ENCODE results near the gene COL21A1. TPM values are rescaled to one million over a fixed set of nuclear protein-coding genes. Genes with fewer than 3 reads are reported as not detected.
"Not testable (repeated sequence)": the region's sequence is repeated elsewhere in the genome, so short reads cannot be mapped to it uniquely, and the experiment has no call there.

Gene COL21A1
- polyA plus RNA-seq, 1 donor = 9.9 TPM

DNA sequence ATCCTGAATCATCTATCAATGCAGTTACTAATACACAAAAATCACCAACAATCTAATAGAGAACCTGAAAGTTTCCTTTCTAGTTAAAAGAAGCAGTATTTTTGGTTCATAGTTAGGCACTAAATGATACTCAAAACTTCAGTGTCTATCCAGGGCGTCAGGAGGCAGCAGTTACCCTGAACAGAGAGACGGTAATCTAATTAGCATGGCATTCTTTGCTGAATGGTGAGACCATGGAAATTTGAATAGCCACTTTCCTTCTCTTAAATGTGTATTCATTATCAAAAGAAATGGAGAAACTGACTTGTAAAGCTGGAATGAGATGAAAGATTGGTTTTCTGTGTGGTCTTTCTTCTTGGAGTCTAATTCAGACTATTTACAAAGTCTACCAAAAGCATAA is 225.4 kb downstream of the COL21A1 start:
- DNase-seq = no peak
- Histone ChIP-seq H3K27ac (ENCODE audit: low read length) (no peak overlapping the region), H3K4me3 (ENCODE audit: low read length) (no peak overlapping the region), H3K27me3 (ENCODE audit: control insufficient read depth, insufficient read depth, low read length) (no peaks in the 10 kb centered on the region), H3K4me1 (ENCODE audit: control insufficient read depth, insufficient read depth, low read length) (no peaks in the 10 kb centered on the region), H3K36me3 (ENCODE audit: control insufficient read depth, insufficient read depth, low read length) (no peaks in the 10 kb centered on the region), H3K9me3 (ENCODE audit: control insufficient read depth, low read depth, low read length) (no peaks in the 10 kb centered on the region)
- WGBS (ENCODE audit: insufficient coverage, low lambda C conversion rate) = 90% methylated on average over 2 of the region's 2 CpGs

DNA sequence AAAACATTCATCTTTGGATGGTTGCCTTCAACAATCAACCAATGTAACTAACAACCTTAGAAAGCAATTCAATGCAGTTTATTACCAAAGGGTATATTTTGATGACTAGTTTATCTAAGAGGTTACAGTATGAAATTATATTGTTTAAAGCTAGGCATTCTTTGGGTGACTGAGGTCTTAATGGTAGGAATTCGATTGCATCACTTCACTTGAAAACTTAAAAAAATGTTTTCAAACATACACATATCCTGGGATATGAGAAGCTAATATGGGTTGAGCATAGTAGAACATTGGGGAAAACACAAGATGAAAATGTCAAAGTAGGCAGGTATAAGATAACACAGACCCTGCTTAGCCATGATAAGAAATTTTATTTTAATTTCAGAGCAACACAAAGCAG is 227.4 kb downstream of the COL21A1 start:
- Histone ChIP-seq H3K27me3 (ENCODE audit: control insufficient read depth, insufficient read depth, low read length) (no peaks in the 10 kb centered on the region), H3K9me3 (ENCODE audit: control insufficient read depth, low read depth, low read length) (no peaks in the 10 kb centered on the region), H3K27ac (ENCODE audit: low read length) (no peak overlapping the region), H3K36me3 (ENCODE audit: control insufficient read depth, insufficient read depth, low read length) (no peaks in the 10 kb centered on the region), H3K4me3 (ENCODE audit: low read length) (no peak overlapping the region), H3K4me1 (ENCODE audit: control insufficient read depth, insufficient read depth, low read length) (no peaks in the 10 kb centered on the region)
- DNase-seq = no peak
- WGBS (ENCODE audit: insufficient coverage, low lambda C conversion rate) = 100% methylated on average over 1 of the region's 1 CpG

DNA sequence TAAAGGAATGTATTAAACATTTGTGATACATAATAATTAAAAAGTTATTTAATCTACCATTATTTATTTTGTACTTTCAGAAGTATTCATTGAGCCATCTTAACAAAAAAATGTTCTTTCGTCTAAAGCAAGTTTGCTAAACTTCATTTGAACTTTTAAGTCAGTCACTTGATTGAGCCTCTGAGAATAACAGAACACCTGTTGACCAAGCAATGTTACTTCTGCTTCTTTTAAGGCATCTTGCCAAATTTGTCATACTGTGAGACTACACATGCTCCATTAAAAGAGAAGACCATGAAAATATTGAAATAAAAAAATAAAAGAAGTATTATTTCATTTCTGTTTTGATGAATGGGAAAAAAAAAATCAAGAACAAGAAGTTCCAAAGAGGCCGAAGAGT is 230.2 kb downstream of the COL21A1 start:
- Histone ChIP-seq H3K27ac (ENCODE audit: low read length) (no peak overlapping the region), H3K36me3 (ENCODE audit: control insufficient read depth, insufficient read depth, low read length) (no peaks in the 10 kb centered on the region), H3K27me3 (ENCODE audit: control insufficient read depth, insufficient read depth, low read length) (no peaks in the 10 kb centered on the region), H3K9me3 (ENCODE audit: control insufficient read depth, low read depth, low read length) (no peaks in the 10 kb centered on the region), H3K4me1 (ENCODE audit: control insufficient read depth, insufficient read depth, low read length) (no peaks in the 10 kb centered on the region), H3K4me3 (ENCODE audit: low read length) (no peak overlapping the region)
- 77% methylated on average over 2 of the region's 2 CpGs for WGBS (ENCODE audit: insufficient coverage, low lambda C conversion rate)
- DNase-seq = no peak

DNA sequence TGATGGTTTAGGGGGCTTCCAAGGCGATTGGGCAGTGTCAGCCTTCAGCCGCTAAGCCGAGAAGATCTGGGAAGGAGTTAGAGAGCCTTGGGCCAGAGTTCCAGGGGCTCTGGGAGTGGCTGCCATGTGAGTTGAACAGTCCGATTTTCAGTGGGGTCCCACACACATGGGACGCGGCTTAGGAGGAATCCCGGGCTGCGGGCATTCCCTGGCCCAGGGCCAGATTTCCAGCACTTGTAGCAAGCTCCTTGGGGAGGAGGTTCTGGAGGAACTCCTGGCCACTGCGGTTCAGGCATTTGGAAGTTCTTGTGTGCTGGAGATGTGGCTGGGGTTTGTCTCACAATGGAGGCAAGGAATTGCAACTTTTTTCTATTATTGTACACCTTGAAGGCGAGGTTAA is 233.3 kb downstream of the COL21A1 start:
- H3K4me1 ChIP-seq (ENCODE audit: control insufficient read depth, insufficient read depth, low read length); H3K27me3 ChIP-seq (ENCODE audit: control insufficient read depth, insufficient read depth, low read length); H3K27ac ChIP-seq (ENCODE audit: low read length); H3K36me3 ChIP-seq (ENCODE audit: control insufficient read depth, insufficient read depth, low read length); H3K9me3 ChIP-seq (ENCODE audit: control insufficient read depth, low read depth, low read length); H3K4me3 ChIP-seq (ENCODE audit: low read length); DNase-seq: not testable (repeated sequence)
- WGBS (ENCODE audit: insufficient coverage, low lambda C conversion rate) = no CpG with 5 or more reads among the region's 10 CpGs

DNA sequence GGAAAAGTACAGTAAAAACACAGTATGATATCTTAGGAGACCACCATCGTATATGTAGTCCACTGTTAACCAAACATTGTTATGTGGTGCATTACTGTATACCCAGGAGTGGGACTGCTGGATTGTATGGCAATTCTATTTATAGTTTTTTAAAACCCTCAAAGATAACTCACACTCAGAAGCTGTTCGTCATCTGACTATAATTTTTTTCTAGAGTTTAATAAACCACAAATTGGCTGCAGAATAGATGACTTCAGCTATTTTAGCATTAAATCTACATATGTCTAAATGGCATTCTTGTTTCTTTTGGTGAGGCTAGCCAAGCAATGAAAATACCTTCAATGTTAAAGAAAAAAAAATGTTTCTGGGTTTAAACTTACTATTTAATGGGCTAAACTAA is 237.7 kb downstream of the COL21A1 start:
- H3K4me1 ChIP-seq (ENCODE audit: control insufficient read depth, insufficient read depth, low read length) = no peaks in the 10 kb centered on the region
- no peak overlapping the region for H3K27ac ChIP-seq (ENCODE audit: low read length)
- DNase-seq = no peak
- H3K36me3 ChIP-seq (ENCODE audit: control insufficient read depth, insufficient read depth, low read length) = no peaks in the 10 kb centered on the region
- H3K4me3 ChIP-seq (ENCODE audit: low read length) = no peak overlapping the region
- 75% methylated on average over 2 of the region's 2 CpGs for WGBS (ENCODE audit: insufficient coverage, low lambda C conversion rate)
- H3K9me3 ChIP-seq (ENCODE audit: control insufficient read depth, low read depth, low read length) = no peaks in the 10 kb centered on the region
- H3K27me3 ChIP-seq (ENCODE audit: control insufficient read depth, insufficient read depth, low read length) = no peaks in the 10 kb centered on the region
